Central memory CD8-positive, alpha-beta T cell (primary cell): ENCODE measurements around the gene MME.

Experiments used
- ATAC-seq: fragments of 150-1000 bp; cut with Tn5 transposase; replicated peaks from 2 replicates; pipeline ENCODE4 v1.10.0; 2022; ENCODE audit warnings: mild to moderate bottlenecking, moderate FRiP score, moderate number of reproducible peaks; ENCODE audit not compliant: poor library complexity, severe bottlenecking; ENCODE audit errors: extremely low read depth
- DNase-seq, 2 donors: peaks; one replicate each; pipeline ENCODE4 v3.0.0; 2021; ENCODE audit warnings: low spot score in 2 of 2
- H3K27ac Mint-ChIP-seq: one replicate; pipeline ENCODE4 v1.8.0; 2022; ENCODE audit warnings: low read depth, mild to moderate bottlenecking, moderate library complexity, mixed read lengths
- H3K27me3 Mint-ChIP-seq: one replicate; pipeline ENCODE4 v1.8.0; 2022; ENCODE audit warnings: mixed read lengths
- H3K36me3 Mint-ChIP-seq: one replicate; pipeline ENCODE4 v1.8.0; 2022; ENCODE audit warnings: mild to moderate bottlenecking, moderate library complexity, mixed read lengths; ENCODE audit not compliant: insufficient read depth
- H3K4me1 Mint-ChIP-seq: one replicate; pipeline ENCODE4 v1.8.0; 2022; ENCODE audit warnings: mixed read lengths
- H3K4me3 Mint-ChIP-seq: one replicate; pipeline ENCODE4 v1.8.0; 2022; ENCODE audit warnings: mild to moderate bottlenecking, moderate library complexity, mixed read lengths
- H3K9me3 Mint-ChIP-seq: one replicate; pipeline ENCODE4 v1.8.0; 2022; ENCODE audit warnings: mixed read lengths

Gene MME

GRCh38 chr3:155089495-155089894 is 9.4 kb downstream of the MME start:
- DNase-seq (no peak), ATAC-seq (no peak)
- Mint-ChIP-seq H3K36me3 (no peaks in the 10 kb centered on the region), H3K4me3 (no peak overlapping the region), H3K9me3 (peaks cover 7% of the 10 kb centered on the region), H3K27me3 (no peaks in the 10 kb centered on the region), H3K27ac (no peak overlapping the region), H3K4me1 (no peaks in the 10 kb centered on the region)

- DNase-seq (no peak), ATAC-seq (no peak)
- H3K4me1 Mint-ChIP-seq: no peaks in the 10 kb centered on the region
- no peak overlapping the region for H3K27ac Mint-ChIP-seq
- no peaks in the 10 kb centered on the region for H3K9me3 Mint-ChIP-seq
- H3K27me3 Mint-ChIP-seq: no peaks in the 10 kb centered on the region
- H3K4me3 Mint-ChIP-seq: no peak overlapping the region
- H3K36me3 Mint-ChIP-seq: no peaks in the 10 kb centered on the region
Observed at GRCh38 chr3:155093261-155093660, 13.1 kb downstream of the MME start.

GRCh38 chr3:155096303-155097008 is 16.3 kb downstream of the MME start:
- Mint-ChIP-seq H3K27me3 (no peaks in the 10 kb centered on the region), H3K9me3 (peaks cover 7% of the 10 kb centered on the region), H3K4me3 (no peak overlapping the region), H3K36me3 (no peaks in the 10 kb centered on the region), H3K27ac (no peak overlapping the region), H3K4me1 (no peaks in the 10 kb centered on the region)
- ATAC-seq (no peak), DNase-seq (no peak)

- Mint-ChIP-seq H3K36me3 (no peaks in the 10 kb centered on the region), H3K4me3 (no peak overlapping the region), H3K9me3 (peaks cover 7% of the 10 kb centered on the region), H3K27me3 (no peaks in the 10 kb centered on the region), H3K4me1 (no peaks in the 10 kb centered on the region), H3K27ac (no peak overlapping the region)
- no peak for DNase-seq
- no peak for ATAC-seq
Observed at GRCh38 chr3:155097009-155097349, 16.9 kb downstream of the MME start.

GRCh38 chr3:155101398-155101797 is 21.3 kb downstream of the MME start:
- H3K9me3 Mint-ChIP-seq: peaks cover 17% of the 10 kb centered on the region
- no peaks in the 10 kb centered on the region for H3K36me3 Mint-ChIP-seq
- H3K27me3 Mint-ChIP-seq: no peaks in the 10 kb centered on the region
- DNase-seq (no peak), ATAC-seq (no peak)
- no peak overlapping the region for H3K27ac Mint-ChIP-seq
- H3K4me1 Mint-ChIP-seq: no peaks in the 10 kb centered on the region
- no peak overlapping the region for H3K4me3 Mint-ChIP-seq

- H3K4me1 Mint-ChIP-seq: no peaks in the 10 kb centered on the region
- no peak overlapping the region for H3K27ac Mint-ChIP-seq
- DNase-seq (no peak), ATAC-seq (no peak)
- peaks cover 17% of the 10 kb centered on the region for H3K9me3 Mint-ChIP-seq
- H3K4me3 Mint-ChIP-seq: no peak overlapping the region
- H3K36me3 Mint-ChIP-seq: peaks cover 3% of the 10 kb centered on the region
- H3K27me3 Mint-ChIP-seq: no peaks in the 10 kb centered on the region
Observed at GRCh38 chr3:155102329-155102728, 22.2 kb downstream of the MME start.

GRCh38 chr3:155103686-155104085 is 23.6 kb downstream of the MME start:
- Mint-ChIP-seq H3K27ac (no peak overlapping the region), H3K36me3 (peaks cover 3% of the 10 kb centered on the region), H3K4me3 (no peak overlapping the region), H3K4me1 (no peaks in the 10 kb centered on the region), H3K9me3 (peaks cover 12% of the 10 kb centered on the region), H3K27me3 (no peaks in the 10 kb centered on the region)
- DNase-seq (no peak), ATAC-seq (no peak)

GRCh38 chr3:155106119-155106518 is 26.0 kb downstream of the MME start:
- ATAC-seq: no peak
- H3K27me3 Mint-ChIP-seq: no peaks in the 10 kb centered on the region
- peaks cover 3% of the 10 kb centered on the region for H3K36me3 Mint-ChIP-seq
- no peaks in the 10 kb centered on the region for H3K4me1 Mint-ChIP-seq
- H3K27ac Mint-ChIP-seq: no peak overlapping the region
- no peak for DNase-seq
- H3K4me3 Mint-ChIP-seq: no peak overlapping the region
- peaks cover 10% of the 10 kb centered on the region for H3K9me3 Mint-ChIP-seq

GRCh38 chr3:155110022-155110421 is 29.9 kb downstream of the MME start:
- Mint-ChIP-seq H3K9me3 (peaks cover 9% of the 10 kb centered on the region), H3K27me3 (no peaks in the 10 kb centered on the region), H3K27ac (no peak overlapping the region), H3K4me1 (no peaks in the 10 kb centered on the region), H3K36me3 (peaks cover 5% of the 10 kb centered on the region), H3K4me3 (no peak overlapping the region)
- ATAC-seq (no peak), DNase-seq (no peak)

- no peaks in the 10 kb centered on the region for H3K27me3 Mint-ChIP-seq
- ATAC-seq (peak; percentile 36), DNase-seq (no peak)
- H3K4me1 Mint-ChIP-seq: no peaks in the 10 kb centered on the region
- H3K4me3 Mint-ChIP-seq: no peak overlapping the region
- H3K27ac Mint-ChIP-seq: no peak overlapping the region
- H3K9me3 Mint-ChIP-seq: peaks cover 9% of the 10 kb centered on the region
- H3K36me3 Mint-ChIP-seq: peaks cover 5% of the 10 kb centered on the region
Observed at GRCh38 chr3:155110996-155111901, 31.1 kb downstream of the MME start.

GRCh38 chr3:155111971-155112370 is 31.9 kb downstream of the MME start:
- Mint-ChIP-seq H3K4me3 (no peak overlapping the region), H3K27ac (no peak overlapping the region)
- ATAC-seq: no peak

GRCh38 chr3:155112661-155113389 is 32.7 kb downstream of the MME start:
- Mint-ChIP-seq H3K36me3 (peaks cover 2% of the 10 kb centered on the region), H3K9me3 (peaks cover 9% of the 10 kb centered on the region), H3K27ac (no peak overlapping the region), H3K4me1 (no peaks in the 10 kb centered on the region), H3K4me3 (no peak overlapping the region), H3K27me3 (no peaks in the 10 kb centered on the region)
- ATAC-seq (no peak), DNase-seq (no peak)

More at GRCh38 chr3:155111971-155112370, 31.9 kb downstream of the MME start:
- Mint-ChIP-seq H3K9me3 (peaks cover 9% of the 10 kb centered on the region), H3K27me3 (no peaks in the 10 kb centered on the region), H3K4me1 (no peaks in the 10 kb centered on the region), H3K36me3 (peaks cover 2% of the 10 kb centered on the region)
- DNase-seq: no peak
